ENCODE data around the gene SRF. TPM values are rescaled to one million over a fixed set of nuclear protein-coding genes. Genes with fewer than 3 reads are reported as not detected.

The SRF gene
- total RNA-seq, 1 donor from 2014 or later: 15.0 TPM

DNA sequence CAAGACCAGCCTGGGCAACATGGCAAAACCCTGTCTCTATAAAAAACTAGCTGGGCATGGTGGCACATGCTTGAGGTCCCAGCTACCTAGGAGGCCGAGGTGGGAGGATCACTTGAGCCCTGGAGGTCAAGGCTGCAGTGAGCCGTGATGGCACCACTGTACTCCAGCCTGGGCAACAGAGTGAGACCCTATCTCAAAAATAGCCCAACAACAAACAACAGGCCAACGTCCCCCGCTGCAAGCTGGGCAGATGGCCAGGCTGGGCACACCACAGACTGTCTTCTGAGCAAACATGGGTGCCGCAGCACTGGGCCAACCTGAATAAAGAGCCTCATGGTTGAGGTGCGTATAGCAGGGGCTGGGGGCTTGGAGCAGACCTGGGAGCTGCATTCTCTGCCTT lies 46.6 kb upstream of the SRF start:
- Histone ChIP-seq H3K9me3 (ENCODE audit: low read depth) (no peaks in the 10 kb centered on the region), H3K4me2 (peak overlapping the region; percentile 48), H3K9ac (no peak overlapping the region), H3K36me3 (no peaks in the 10 kb centered on the region), H3K27me3 (no peaks in the 10 kb centered on the region), H3F3A (ENCODE audit: low read depth) (no peaks in the 10 kb centered on the region), H4K20me1 (ENCODE audit: low read depth) (peaks cover 85% of the 10 kb centered on the region), H3K4me3 (no peak overlapping the region), H3K4me1 (peaks cover 33% of the 10 kb centered on the region), H3K27ac (peak overlapping the region; percentile 62), H3K79me2 (ENCODE audit: low read depth) (peaks cover 77% of the 10 kb centered on the region), H2AFZ (replicated peaks) (no peak overlapping the region)
- Mint-ChIP-seq H3K27me3 (ENCODE audit: insufficient read depth, low read depth) (no peaks in the 10 kb centered on the region), H3K4me3 (no peak overlapping the region), H3K36me3 (peaks cover 2% of the 10 kb centered on the region), H3K27ac (no peak overlapping the region), H3K9me3 (no peaks in the 10 kb centered on the region), H3K4me1 (peaks cover 53% of the 10 kb centered on the region)
- TF ChIP-seq EZH2phosphoT487 (IDR thresholded peaks at IDR 0.05): no peak
- no peak for TF ChIP-seq EZH2 (IDR thresholded peaks at IDR 0.05)
- TF ChIP-seq, protein P1, sequence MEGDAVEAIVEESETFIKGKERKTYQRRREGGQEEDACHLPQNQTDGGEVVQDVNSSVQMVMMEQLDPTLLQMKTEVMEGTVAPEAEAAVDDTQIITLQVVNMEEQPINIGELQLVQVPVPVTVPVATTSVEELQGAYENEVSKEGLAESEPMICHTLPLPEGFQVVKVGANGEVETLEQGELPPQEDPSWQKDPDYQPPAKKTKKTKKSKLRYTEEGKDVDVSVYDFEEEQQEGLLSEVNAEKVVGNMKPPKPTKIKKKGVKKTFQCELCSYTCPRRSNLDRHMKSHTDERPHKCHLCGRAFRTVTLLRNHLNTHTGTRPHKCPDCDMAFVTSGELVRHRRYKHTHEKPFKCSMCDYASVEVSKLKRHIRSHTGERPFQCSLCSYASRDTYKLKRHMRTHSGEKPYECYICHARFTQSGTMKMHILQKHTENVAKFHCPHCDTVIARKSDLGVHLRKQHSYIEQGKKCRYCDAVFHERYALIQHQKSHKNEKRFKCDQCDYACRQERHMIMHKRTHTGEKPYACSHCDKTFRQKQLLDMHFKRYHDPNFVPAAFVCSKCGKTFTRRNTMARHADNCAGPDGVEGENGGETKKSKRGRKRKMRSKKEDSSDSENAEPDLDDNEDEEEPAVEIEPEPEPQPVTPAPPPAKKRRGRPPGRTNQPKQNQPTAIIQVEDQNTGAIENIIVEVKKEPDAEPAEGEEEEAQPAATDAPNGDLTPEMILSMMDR (IDR thresholded peaks at IDR 0.05): no peak
- no peak for DNase-seq (ENCODE audit: low spot score)

DNA sequence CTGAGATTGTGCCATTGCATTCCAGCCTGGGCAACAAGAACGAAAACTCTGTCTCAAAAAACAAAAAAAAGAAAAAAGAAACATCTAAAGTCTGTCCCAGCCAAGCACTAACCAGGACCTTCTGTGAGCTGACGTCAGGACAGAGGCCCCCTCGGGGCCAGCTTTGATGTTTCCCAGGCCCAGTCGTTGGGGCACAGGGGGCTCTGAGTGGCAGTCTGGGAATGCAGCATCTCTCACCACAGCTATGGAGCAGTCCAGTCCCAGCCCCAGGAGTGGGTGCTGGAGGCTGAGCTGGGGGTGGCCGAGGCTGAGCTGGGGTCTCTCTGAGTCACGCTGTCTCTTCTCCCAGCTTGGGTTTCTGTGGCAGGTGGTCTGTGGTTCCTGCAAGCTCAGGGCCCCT lies 46.0 kb upstream of the SRF start:
- no peaks in the 10 kb centered on the region for H3K27me3 Mint-ChIP-seq (ENCODE audit: insufficient read depth, low read depth)
- no peaks in the 10 kb centered on the region for H3F3A ChIP-seq (ENCODE audit: low read depth)
- no peaks in the 10 kb centered on the region for H3K9me3 Mint-ChIP-seq
- no peaks in the 10 kb centered on the region for H3K36me3 ChIP-seq
- no peak for DNase-seq (ENCODE audit: low spot score)
- no peaks in the 10 kb centered on the region for H3K9me3 ChIP-seq (ENCODE audit: low read depth)
- no peak overlapping the region for H3K4me2 ChIP-seq
- TF ChIP-seq EZH2phosphoT487 (IDR thresholded peaks at IDR 0.05) (no peak), EZH2 (IDR thresholded peaks at IDR 0.05) (no peak)
- TF ChIP-seq, protein P1 (IDR thresholded peaks at IDR 0.05): no peak
- no peaks in the 10 kb centered on the region for H3K27me3 ChIP-seq
- H3K27ac ChIP-seq: no peak overlapping the region
- peaks cover 71% of the 10 kb centered on the region for H3K79me2 ChIP-seq (ENCODE audit: low read depth)
- no peak overlapping the region for H3K27ac Mint-ChIP-seq
- peaks cover 85% of the 10 kb centered on the region for H4K20me1 ChIP-seq (ENCODE audit: low read depth)
- H3K4me1 Mint-ChIP-seq: peaks cover 47% of the 10 kb centered on the region
- no peak overlapping the region for H3K9ac ChIP-seq
- H3K4me3 ChIP-seq: no peak overlapping the region
- H3K36me3 Mint-ChIP-seq: peaks cover 2% of the 10 kb centered on the region
- peaks cover 27% of the 10 kb centered on the region for H3K4me1 ChIP-seq
- H2AFZ ChIP-seq (replicated peaks): no peak overlapping the region
- H3K4me3 Mint-ChIP-seq: no peak overlapping the region

DNA sequence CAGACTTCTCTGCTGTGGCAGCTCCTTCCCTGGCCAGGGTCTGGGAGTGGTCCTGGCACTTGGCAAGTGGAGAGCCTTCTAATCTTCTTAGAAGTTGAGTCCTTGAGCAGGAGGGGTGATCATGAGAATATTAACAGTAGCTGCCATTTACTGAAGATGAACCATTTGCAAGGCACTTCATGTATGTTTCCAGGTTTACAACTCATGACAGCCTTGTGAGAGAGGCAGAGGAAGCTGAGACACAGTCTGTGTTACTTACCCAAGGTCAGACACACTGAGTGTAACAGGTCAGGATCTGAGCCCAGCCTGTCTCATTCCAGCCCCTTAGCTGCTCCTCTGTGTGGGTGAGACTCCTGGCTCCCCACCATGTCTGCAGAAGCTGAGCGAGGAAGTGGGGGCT lies 45.5 kb upstream of the SRF start:
- Mint-ChIP-seq H3K9me3 (no peaks in the 10 kb centered on the region), H3K27ac (peak overlapping the region; percentile 88), H3K36me3 (peaks cover 2% of the 10 kb centered on the region), H3K4me1 (peaks cover 42% of the 10 kb centered on the region), H3K27me3 (ENCODE audit: insufficient read depth, low read depth) (peaks cover 3% of the 10 kb centered on the region), H3K4me3 (no peak overlapping the region)
- Histone ChIP-seq H3K9ac (no peak overlapping the region), H3K4me3 (no peak overlapping the region), H3K9me3 (ENCODE audit: low read depth) (no peaks in the 10 kb centered on the region), H3K4me1 (peaks cover 24% of the 10 kb centered on the region), H3K27me3 (no peaks in the 10 kb centered on the region), H3K27ac (no peak overlapping the region), H2AFZ (replicated peaks) (no peak overlapping the region), H4K20me1 (ENCODE audit: low read depth) (peaks cover 82% of the 10 kb centered on the region), H3K79me2 (ENCODE audit: low read depth) (peaks cover 67% of the 10 kb centered on the region), H3K36me3 (no peaks in the 10 kb centered on the region), H3F3A (ENCODE audit: low read depth) (no peaks in the 10 kb centered on the region), H3K4me2 (no peak overlapping the region)
- TF ChIP-seq EZH2 (IDR thresholded peaks at IDR 0.05) (no peak), EZH2phosphoT487 (IDR thresholded peaks at IDR 0.05) (no peak)
- TF ChIP-seq, protein P1 (IDR thresholded peaks at IDR 0.05): no peak
- DNase-seq (ENCODE audit: low spot score): no peak
